Right lobe of liver (tissue), 4 donors: ENCODE results near the gene FBN3.

Experiments used
- POLR2A ChIP-seq: fragments of 450-650 bp; IDR thresholded peaks from one replicate; pipeline ENCODE4 v1.6.1; 2017; ENCODE audit warnings: antibody characterized with exemption, mild to moderate bottlenecking
- TF ChIP-seq, protein P1 (sequence below), 4 donors: fragments of 200-600 bp in 3 of 4; fragments of 450-650 bp in 1 of 4; IDR thresholded peaks; one replicate each; pipeline versions ENCODE4 v1.5.1 to v1.8.0; 2016 to 2022; ENCODE audit warnings: antibody characterized with exemption in 4 of 4, mild to moderate bottlenecking in 2 of 4
- donor health status: DM: no; HTN: no; CAD: no.
- donor health status: DM: no; HTN: no; CAD: no.
- donor health status: DM: no; HTN: yes; CAD: no.

DNA sequence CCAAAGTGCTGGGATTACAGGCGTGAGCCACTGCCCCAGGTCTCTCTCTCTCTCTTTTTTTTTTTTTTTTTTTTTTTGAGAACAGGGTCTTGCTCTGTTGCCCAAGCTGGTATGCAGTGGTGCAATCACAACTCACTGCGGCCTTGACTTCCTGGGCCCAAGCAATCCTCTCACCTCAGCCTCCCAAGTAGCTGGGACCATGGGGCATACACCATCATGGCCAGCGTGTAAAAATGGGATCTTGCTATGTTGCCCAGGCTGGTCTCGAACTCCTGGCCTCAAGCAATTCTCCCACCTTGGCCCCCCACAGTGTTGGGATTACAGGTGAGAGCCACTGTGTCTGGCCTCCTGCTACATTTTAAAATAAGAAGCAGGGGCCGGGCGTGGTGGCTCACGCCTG, 19.1 kb upstream of the FBN3 start:
- TF ChIP-seq, protein P1, sequence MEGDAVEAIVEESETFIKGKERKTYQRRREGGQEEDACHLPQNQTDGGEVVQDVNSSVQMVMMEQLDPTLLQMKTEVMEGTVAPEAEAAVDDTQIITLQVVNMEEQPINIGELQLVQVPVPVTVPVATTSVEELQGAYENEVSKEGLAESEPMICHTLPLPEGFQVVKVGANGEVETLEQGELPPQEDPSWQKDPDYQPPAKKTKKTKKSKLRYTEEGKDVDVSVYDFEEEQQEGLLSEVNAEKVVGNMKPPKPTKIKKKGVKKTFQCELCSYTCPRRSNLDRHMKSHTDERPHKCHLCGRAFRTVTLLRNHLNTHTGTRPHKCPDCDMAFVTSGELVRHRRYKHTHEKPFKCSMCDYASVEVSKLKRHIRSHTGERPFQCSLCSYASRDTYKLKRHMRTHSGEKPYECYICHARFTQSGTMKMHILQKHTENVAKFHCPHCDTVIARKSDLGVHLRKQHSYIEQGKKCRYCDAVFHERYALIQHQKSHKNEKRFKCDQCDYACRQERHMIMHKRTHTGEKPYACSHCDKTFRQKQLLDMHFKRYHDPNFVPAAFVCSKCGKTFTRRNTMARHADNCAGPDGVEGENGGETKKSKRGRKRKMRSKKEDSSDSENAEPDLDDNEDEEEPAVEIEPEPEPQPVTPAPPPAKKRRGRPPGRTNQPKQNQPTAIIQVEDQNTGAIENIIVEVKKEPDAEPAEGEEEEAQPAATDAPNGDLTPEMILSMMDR (IDR thresholded peaks at IDR 0.05): no peak
- TF ChIP-seq POLR2A: no peak
